ENCODE measurements around the gene GPR39. TPM values are rescaled to one million over a fixed set of nuclear protein-coding genes. Genes with fewer than 3 reads are reported as not detected.

Gene GPR39
- total RNA-seq, 1 donor from 2014 or later: 9.0 TPM

GRCh38 chr2:132468821-132469675 lies 52.4 kb downstream of the GPR39 start:
- no peak for DNase-seq (ENCODE audit: low read depth)
- no peak overlapping the region for H3K4me3 ChIP-seq (ENCODE audit: low read depth, low read length)
- TF ChIP-seq CTCF (conservative IDR thresholded peaks at IDR 0.05; ENCODE audit: low read depth, low read length): no peak

GRCh38 chr2:132470746-132471145 lies 54.1 kb downstream of the GPR39 start:
- DNase-seq (ENCODE audit: low read depth): no peak
- no peak for TF ChIP-seq CTCF (conservative IDR thresholded peaks at IDR 0.05; ENCODE audit: low read depth, low read length)
- no peak overlapping the region for H3K4me3 ChIP-seq (ENCODE audit: low read depth, low read length)

- no peak for TF ChIP-seq CTCF (conservative IDR thresholded peaks at IDR 0.05; ENCODE audit: low read depth, low read length)
- DNase-seq (ENCODE audit: low read depth): no peak
- no peak overlapping the region for H3K4me3 ChIP-seq (ENCODE audit: low read depth, low read length)
Observed at GRCh38 chr2:132473174-132473883, 56.7 kb downstream of the GPR39 start.

GRCh38 chr2:132475615-132476014 lies 59.0 kb downstream of the GPR39 start:
- no peak overlapping the region for H3K4me3 ChIP-seq (ENCODE audit: low read depth, low read length)
- no peak for DNase-seq (ENCODE audit: low read depth)
- no peak for TF ChIP-seq CTCF (conservative IDR thresholded peaks at IDR 0.05; ENCODE audit: low read depth, low read length)

GRCh38 chr2:132477436-132477835 lies 60.8 kb downstream of the GPR39 start:
- no peak overlapping the region for H3K4me3 ChIP-seq (ENCODE audit: low read depth, low read length)
- no peak for TF ChIP-seq CTCF (conservative IDR thresholded peaks at IDR 0.05; ENCODE audit: low read depth, low read length)
- no peak for DNase-seq (ENCODE audit: low read depth)

GRCh38 chr2:132477962-132478361 lies 61.4 kb downstream of the GPR39 start:
- no peak for DNase-seq (ENCODE audit: low read depth)
- no peak for TF ChIP-seq CTCF (conservative IDR thresholded peaks at IDR 0.05; ENCODE audit: low read depth, low read length)

More at GRCh38 chr2:132477962-132478361, 61.4 kb downstream of the GPR39 start:
- no peak overlapping the region for H3K4me3 ChIP-seq (ENCODE audit: low read depth, low read length)
